NT2/D1 (cell line): ENCODE data around the gene CCDC91.
"Not testable (repeated sequence)": the region's sequence is repeated elsewhere in the genome, so short reads cannot be mapped to it uniquely, and the experiment has no call there.

ENCODE experiments used
- DNase-seq: peaks from one replicate; pipeline ENCODE4 v3.0.0-alpha.2; 2011; ENCODE audit warnings: low read depth, low spot score
- H3K27me3 ChIP-seq: 2 replicates; pipeline ENCODE4 v1.6.0; 2011; ENCODE audit warnings: mild to moderate bottlenecking; ENCODE audit not compliant: insufficient read length, insufficient read depth
- H3K36me3 ChIP-seq: 2 replicates; pipeline ENCODE4 v1.6.1; 2011; ENCODE audit warnings: mild to moderate bottlenecking, low read length, mixed read lengths; ENCODE audit not compliant: insufficient read depth, insufficient read length
- H3K4me1 ChIP-seq: 2 replicates; pipeline ENCODE4 v1.5.1; 2011; ENCODE audit not compliant: insufficient read depth, insufficient read length
- H3K4me3 ChIP-seq: 2 replicates; pipeline ENCODE4 v1.5.1; 2011; ENCODE audit warnings: low read depth; ENCODE audit not compliant: insufficient read length
- H3K9ac ChIP-seq: 2 replicates; pipeline ENCODE4 v1.6.0; 2011; ENCODE audit warnings: low read depth; ENCODE audit not compliant: insufficient read length
- H3K9me3 ChIP-seq: 2 replicates; pipeline ENCODE4 v1.5.1; 2011; ENCODE audit warnings: mild to moderate bottlenecking, low read length; ENCODE audit not compliant: insufficient read depth
- SUZ12 ChIP-seq: IDR thresholded peaks from 2 replicates; pipeline ENCODE4 v1.6.1; 2011; ENCODE audit not compliant: insufficient read length, insufficient read depth; ENCODE audit errors: extremely low read depth
- YY1 ChIP-seq: IDR thresholded peaks from 2 replicates; pipeline ENCODE4 v1.6.1; 2011; ENCODE audit not compliant: insufficient read length, insufficient read depth
- ZNF274 ChIP-seq: IDR thresholded peaks from 2 replicates; pipeline ENCODE4 v1.6.1; 2011; ENCODE audit warnings: mild to moderate bottlenecking, low read depth, low read length

Gene CCDC91

GRCh38 chr12:28320353-28320752 lies 130.1 kb downstream of the CCDC91 start:
- Histone ChIP-seq H3K9me3 (peaks cover 5% of the 10 kb centered on the region; the same call in 1 of the 2 replicates), H3K4me3 (no peak overlapping the region)

GRCh38 chr12:28327722-28328121 lies 137.5 kb downstream of the CCDC91 start:
- H3K36me3 ChIP-seq: no peaks in the 10 kb centered on the region
- no peak for DNase-seq

More at GRCh38 chr12:28320353-28320752, 130.1 kb downstream of the CCDC91 start:
- H3K36me3 ChIP-seq: no peaks in the 10 kb centered on the region
- no peaks in the 10 kb centered on the region for H3K4me1 ChIP-seq
- no peak for TF ChIP-seq SUZ12
- TF ChIP-seq YY1: no peak
- TF ChIP-seq ZNF274: no peak
- no peak for DNase-seq
- H3K27me3 ChIP-seq: no peaks in the 10 kb centered on the region
- no peak overlapping the region for H3K9ac ChIP-seq

GRCh38 chr12:28328967-28329366 lies 138.7 kb downstream of the CCDC91 start:
- Histone ChIP-seq H3K36me3 (no peaks in the 10 kb centered on the region), H3K4me3 (no peak overlapping the region), H3K9ac (no peak overlapping the region), H3K9me3 (peaks cover 3% of the 10 kb centered on the region; the same call in 1 of the 2 replicates), H3K27me3 (no peaks in the 10 kb centered on the region), H3K4me1 (no peaks in the 10 kb centered on the region)
- DNase-seq: no peak
- TF ChIP-seq SUZ12 (no peak), ZNF274 (no peak), YY1 (no peak)

More at GRCh38 chr12:28327722-28328121, 137.5 kb downstream of the CCDC91 start:
- Histone ChIP-seq H3K27me3 (no peaks in the 10 kb centered on the region), H3K9me3 (peaks cover 3% of the 10 kb centered on the region; the same call in 1 of the 2 replicates), H3K4me1 (no peaks in the 10 kb centered on the region), H3K9ac (no peak overlapping the region), H3K4me3 (no peak overlapping the region)
- TF ChIP-seq ZNF274 (no peak), YY1 (no peak), SUZ12 (no peak)

- H3K4me1 ChIP-seq, H3K9me3 ChIP-seq, H3K36me3 ChIP-seq, H3K9ac ChIP-seq, H3K4me3 ChIP-seq, H3K27me3 ChIP-seq, DNase-seq: not testable (repeated sequence)
These were observed 139.5 kb downstream of the CCDC91 start for GRCh38 chr12:28329727-28330126.

- not testable (repeated sequence) for H3K9me3 ChIP-seq, H3K4me1 ChIP-seq, H3K9ac ChIP-seq
These were observed 140.0 kb downstream of the CCDC91 start for GRCh38 chr12:28330232-28330631.

GRCh38 chr12:28331130-28331529 lies 140.9 kb downstream of the CCDC91 start:
- no peak overlapping the region for H3K9ac ChIP-seq
- DNase-seq: no peak
- no peak for TF ChIP-seq SUZ12
- H3K27me3 ChIP-seq: no peaks in the 10 kb centered on the region
- H3K4me1 ChIP-seq: no peaks in the 10 kb centered on the region
- no peaks in the 10 kb centered on the region for H3K36me3 ChIP-seq
- no peak overlapping the region for H3K4me3 ChIP-seq
- peaks cover 3% of the 10 kb centered on the region; the same call in 1 of the 2 replicates for H3K9me3 ChIP-seq

More at GRCh38 chr12:28330232-28330631, 140.0 kb downstream of the CCDC91 start:
- DNase-seq, H3K36me3 ChIP-seq, H3K4me3 ChIP-seq, H3K27me3 ChIP-seq: not testable (repeated sequence)

- no peak overlapping the region for H3K9ac ChIP-seq
- H3K9me3 ChIP-seq: no peaks in the 10 kb centered on the region
- no peaks in the 10 kb centered on the region for H3K4me1 ChIP-seq
- DNase-seq: no peak
- H3K36me3 ChIP-seq: no peaks in the 10 kb centered on the region
- no peaks in the 10 kb centered on the region for H3K27me3 ChIP-seq
- no peak for TF ChIP-seq YY1
- TF ChIP-seq ZNF274: no peak
- TF ChIP-seq SUZ12: no peak
- H3K4me3 ChIP-seq: no peak overlapping the region
These were observed 150.2 kb downstream of the CCDC91 start for GRCh38 chr12:28340261-28341045.

- Histone ChIP-seq H3K9me3 (no peaks in the 10 kb centered on the region), H3K36me3 (no peaks in the 10 kb centered on the region), H3K4me3 (no peak overlapping the region), H3K4me1 (no peaks in the 10 kb centered on the region), H3K9ac (no peak overlapping the region), H3K27me3 (no peaks in the 10 kb centered on the region)
- no peak for DNase-seq
- TF ChIP-seq YY1: no peak
- no peak for TF ChIP-seq ZNF274
- TF ChIP-seq SUZ12: no peak
These were observed 153.5 kb downstream of the CCDC91 start for GRCh38 chr12:28343713-28344112.
